ENCODE measurements around the gene CEMIP.

- TF ChIP-seq CTCF (IDR thresholded peaks at IDR 0.05) (no peak), EZH2phosphoT487 (IDR thresholded peaks at IDR 0.05) (no peak)
Measured at GRCh38 chr15:80796407-80796806, 17.2 kb downstream of the CEMIP start.

Measured in neural progenitor cell (in vitro differentiated cells).